Adrenal gland (tissue), 12 donors: ENCODE data around the gene DDX49. TPM values are rescaled to one million over a fixed set of nuclear protein-coding genes. Genes with fewer than 3 reads are reported as not detected.
A peak's percentile ranks its signal among the peaks of the same experiment; 100 is the strongest.

Source experiments
- DNase-seq, 7 donors: peaks; one replicate each; pipeline ENCODE4 v3.0.0-alpha.2; 2019 to 2020
- H3K27ac ChIP-seq, 5 donors: fragments of 200-600 bp; sonication (generic) in 4 of 5; 1 replicate in 3 of 5; 2 replicates in 2 of 5; pipeline versions ENCODE4 v1.5.1 to v1.8.0; 2016 to 2020; ENCODE audit warnings: mild to moderate bottlenecking in 1 of 5
- H3K27me3 ChIP-seq: fragments of 200-600 bp; 2 replicates; pipeline ENCODE4 v1.8.0; 2021
- H3K36me3 ChIP-seq, 2 donors: fragments of 200-600 bp; replicated peaks in 1 of 2; 1 replicate in 1 of 2; 2 replicates in 1 of 2; pipeline versions ENCODE4 v1.5.1 to v1.8.0; 2018 to 2022
- H3K4me1 ChIP-seq, 2 donors: fragments of 200-600 bp; replicated peaks in 1 of 2; 1 replicate in 1 of 2; 2 replicates in 1 of 2; pipeline versions ENCODE4 v1.5.1 to v1.8.0; 2018 to 2021
- H3K4me3 ChIP-seq, 4 donors: fragments of 200-600 bp; sonication (generic) in 3 of 4; one replicate each; pipeline ENCODE4 v1.5.1; 2016 to 2018
- H3K9me3 ChIP-seq, 3 donors: fragments of 200-600 bp; sonication (generic) in 1 of 3; replicated peaks in 1 of 3; 1 replicate in 2 of 3; 2 replicates in 1 of 3; pipeline versions ENCODE4 v1.5.1 to v1.8.0; 2016 to 2021
- CTCF ChIP-seq, 6 experiments: fragments of 450-650 bp in 4 of 6; fragments of 200-600 bp in 2 of 6; sonication (generic) in 1 of 6; IDR thresholded peaks; 1 replicate in 5 of 6; 2 replicates in 1 of 6; pipeline versions ENCODE4 v1.5.1 to v1.8.0; 2016 to 2021; ENCODE audit warnings: antibody characterized with exemption in 6 of 6, mild to moderate bottlenecking in 2 of 6, moderate library complexity in 1 of 6
- POLR2A ChIP-seq, 2 donors: fragments of 450-650 bp; IDR thresholded peaks; one replicate each; pipeline ENCODE4 v1.6.1; 2017; ENCODE audit warnings: antibody characterized with exemption in 2 of 2, mild to moderate bottlenecking in 2 of 2, moderate library complexity in 1 of 2
- WGBS, 4 donors: extraction: QIAGEN DNeasy Blood & Tissue Kit in 2 of 4; methylation state at CpG; one replicate each; pipeline versions ENCODE4 v1.1.5 to v1.1.7; 2013 to 2017; 5-methylcytosine and 5-hydroxymethylcytosine counted together
- intact Hi-C, 2 donors: fragments of 100-400 bp; cut with DNase I; formaldehyde crosslinking; loops; one replicate each; pipeline versions ENCODE4 v1.14.1 to v1.15.0; 2022 to 2023
- polyA plus RNA-seq, 3 donors: library from polyadenylated mRNA; stranded (reverse); fragments of 200-250 nt in 2 of 3; fragments of 350-450 nt in 1 of 3; fragmentation: Illumina TruSeq in 1 of 3; extraction: RNeasy Lipid Tissue Mini Kit (QIAGEN cat#74804) in 1 of 3; gene quantifications; one replicate each; pipeline ENCODE4 v1.2.3, GENCODE V29; 2013 to 2014
- total RNA-seq, 9 donors: library from RNA; depleted of rRNA in 4 of 9; stranded (reverse); fragments of >200 nt in 4 of 9; fragments of 120-200 nt in 1 of 9; fragmentation: NEBNext Ultra II Directional in 1 of 9; extraction: Animal tissue kit (Norgen Biotek cat#: 25700) in 1 of 9; gene quantifications; one replicate each; pipeline versions ENCODE4 v1.1.0 to v1.2.4, GENCODE V29; 2013 to 2023
- donor health status: healthy with polysubstance abuse.
- donor health status: Bipolar disorder and iron deficiency.
- donor health status: DM: yes; HTN: yes; CAD: no.
- donor health status: DM: no; HTN: no; CAD: no.
- donor health status: DM: no; HTN: no; CAD: no.
- donor health status: DM: yes; HTN: yes; CAD: no.

DDX49 gene
- total and polyA plus RNA-seq, 12 donors: 29.1 to 105 (median 47.7) TPM

GRCh38 chr19:18960370-18960769 is 40.9 kb downstream of the DDX49 start:
- Histone ChIP-seq H3K27me3 (peaks cover 6% of the 10 kb centered on the region), H3K9me3 (no peaks in the 10 kb centered on the region), H3K4me3 (no peak overlapping the region), H3K36me3 (no peaks in the 10 kb centered on the region), H3K27ac (no peak overlapping the region), H3K4me1 (no peaks in the 10 kb centered on the region)
- intact Hi-C loops: no loop called here
- no peak for DNase-seq
- 75 to 87% (median 83%) methylated on average over 4 of the region's 4 CpGs for WGBS, 4 donors
- no peak for TF ChIP-seq CTCF (IDR thresholded peaks at IDR 0.05)
- TF ChIP-seq POLR2A (IDR thresholded peaks at IDR 0.05): no peak

- 21 to 43% (median 26%) methylated on average over 13 to 26 of the region's 26 CpGs for WGBS, 4 donors
- no peak overlapping the region for H3K4me3 ChIP-seq
- H3K4me1 ChIP-seq: no peaks in the 10 kb centered on the region
- TF ChIP-seq POLR2A (IDR thresholded peaks at IDR 0.05) (no peak), CTCF (IDR thresholded peaks at IDR 0.05) (no peak)
- intact Hi-C loops: no loop called here
- H3K9me3 ChIP-seq: no peaks in the 10 kb centered on the region
- H3K27me3 ChIP-seq: peaks cover 6% of the 10 kb centered on the region
- H3K27ac ChIP-seq: no peak overlapping the region
- DNase-seq: no peak
- H3K36me3 ChIP-seq: no peaks in the 10 kb centered on the region
Observed at GRCh38 chr19:18961767-18962620, 42.5 kb downstream of the DDX49 start.

- H3K9me3 ChIP-seq: no peaks in the 10 kb centered on the region
- H3K27ac ChIP-seq: no peak overlapping the region
- TF ChIP-seq CTCF (IDR thresholded peaks at IDR 0.05) (no peak), POLR2A (IDR thresholded peaks at IDR 0.05) (no peak)
- H3K36me3 ChIP-seq: no peaks in the 10 kb centered on the region
- peaks cover 0 to 7% of the 10 kb centered on the region in 2 donors for H3K4me1 ChIP-seq
- 81 to 93% (median 91%) methylated on average over 9 of the region's 9 CpGs for WGBS, 4 donors
- H3K27me3 ChIP-seq: peaks cover 6% of the 10 kb centered on the region
- no peak for DNase-seq
- no peak overlapping the region for H3K4me3 ChIP-seq
- intact Hi-C loops: no loop called here
Observed at GRCh38 chr19:18964121-18964520, 44.6 kb downstream of the DDX49 start.

GRCh38 chr19:18966307-18966706 is 46.8 kb downstream of the DDX49 start:
- intact Hi-C loops: no loop called here
- no peak for DNase-seq
- Histone ChIP-seq H3K36me3 (no peaks in the 10 kb centered on the region), H3K4me1 (peaks cover 10 to 23% of the 10 kb centered on the region in 2 donors), H3K27me3 (peaks cover 6% of the 10 kb centered on the region), H3K27ac (peak overlapping the region in 4 of 5 donors; percentile 6 to 86 (median 57)), H3K4me3 (no peak overlapping the region), H3K9me3 (no peaks in the 10 kb centered on the region)
- no peak for TF ChIP-seq CTCF (IDR thresholded peaks at IDR 0.05)
- TF ChIP-seq POLR2A (IDR thresholded peaks at IDR 0.05): no peak
- WGBS, 4 donors: 54 to 76% (median 69%) methylated on average over 4 of the region's 4 CpGs
